ENCODE results near the gene STK38.

The STK38 gene

GRCh38 chr6:36523936-36524499 is 23.3 kb downstream of the STK38 start:
- no peak for TF ChIP-seq CTCF (IDR thresholded peaks at IDR 0.05; ENCODE audit: low read length, missing control alignments)
- DNase-seq (ENCODE audit: low read depth): no peak
- H3K4me3 ChIP-seq (replicated peaks; ENCODE audit: low read depth, low read length): no peak overlapping the region

DNA sequence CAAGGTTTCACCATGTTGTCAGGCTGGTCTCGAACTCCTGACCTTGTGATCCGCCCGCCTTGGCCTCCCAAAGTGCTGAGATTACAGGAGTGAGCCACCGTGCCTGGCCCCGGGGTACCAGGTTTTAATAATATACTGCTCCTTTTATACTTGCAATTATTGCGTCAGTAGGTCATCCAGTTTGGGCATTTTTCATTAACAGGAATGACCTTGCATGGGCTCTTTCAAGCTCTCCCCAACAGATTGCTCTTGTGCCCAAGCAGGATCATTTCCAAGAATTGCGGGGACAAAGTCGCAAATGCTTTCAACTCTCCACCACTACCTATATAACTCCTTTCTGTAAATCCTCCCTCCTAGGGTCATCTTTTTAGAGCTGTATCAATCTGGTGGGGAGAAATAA is 23.8 kb downstream of the STK38 start:
- no peak for DNase-seq (ENCODE audit: low read depth)
- no peak for TF ChIP-seq CTCF (IDR thresholded peaks at IDR 0.05; ENCODE audit: low read length, missing control alignments)
- H3K4me3 ChIP-seq (replicated peaks; ENCODE audit: low read depth, low read length): no peak overlapping the region

DNA sequence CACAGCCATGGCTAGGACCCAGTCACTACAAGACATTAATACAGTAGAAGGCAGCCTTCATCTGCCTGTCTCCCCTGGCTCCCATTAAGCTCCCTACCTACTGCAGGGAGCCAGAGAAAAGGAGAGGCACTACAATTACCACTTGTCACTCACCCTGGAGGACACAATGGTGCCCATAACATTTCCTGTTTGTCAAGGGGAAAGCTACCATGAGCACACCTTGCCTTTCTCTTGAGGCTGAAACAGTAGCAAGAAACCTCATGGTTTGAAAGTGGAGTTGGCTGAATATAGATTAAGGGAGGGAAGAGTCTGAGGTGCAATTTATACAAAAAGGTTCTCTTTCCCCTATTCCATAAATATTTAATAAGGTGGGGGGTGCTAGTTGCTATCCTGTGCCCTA is 27.9 kb downstream of the STK38 start:
- no peak for TF ChIP-seq CTCF (IDR thresholded peaks at IDR 0.05; ENCODE audit: low read length, missing control alignments)
- no peak overlapping the region for H3K4me3 ChIP-seq (replicated peaks; ENCODE audit: low read depth, low read length)
- no peak for DNase-seq (ENCODE audit: low read depth)

- no peak for DNase-seq (ENCODE audit: low read depth)
- H3K4me3 ChIP-seq (replicated peaks; ENCODE audit: low read depth, low read length): no peak overlapping the region
- TF ChIP-seq CTCF (IDR thresholded peaks at IDR 0.05; ENCODE audit: low read length, missing control alignments): no peak
Measured at GRCh38 chr6:36517408-36517807, 29.9 kb downstream of the STK38 start.

GRCh38 chr6:36516988-36517387 is 30.3 kb downstream of the STK38 start:
- no peak for DNase-seq (ENCODE audit: low read depth)
- no peak for TF ChIP-seq CTCF (IDR thresholded peaks at IDR 0.05; ENCODE audit: low read length, missing control alignments)
- no peak overlapping the region for H3K4me3 ChIP-seq (replicated peaks; ENCODE audit: low read depth, low read length)

GRCh38 chr6:36516559-36516958 is 30.7 kb downstream of the STK38 start:
- DNase-seq (ENCODE audit: low read depth): no peak
- no peak for TF ChIP-seq CTCF (IDR thresholded peaks at IDR 0.05; ENCODE audit: low read length, missing control alignments)
- no peak overlapping the region for H3K4me3 ChIP-seq (replicated peaks; ENCODE audit: low read depth, low read length)

GRCh38 chr6:36515844-36516243 is 31.4 kb downstream of the STK38 start:
- DNase-seq (ENCODE audit: low read depth): no peak
- TF ChIP-seq CTCF (IDR thresholded peaks at IDR 0.05; ENCODE audit: low read length, missing control alignments): no peak
- no peak overlapping the region for H3K4me3 ChIP-seq (replicated peaks; ENCODE audit: low read depth, low read length)
